ENCODE data around the gene PML. TPM values are rescaled to one million over a fixed set of nuclear protein-coding genes. Genes with fewer than 3 reads are reported as not detected.

The PML gene
- total and polyA plus RNA-seq, 2 experiments from 2014 or later = 15.7 to 29.9 TPM

DNA sequence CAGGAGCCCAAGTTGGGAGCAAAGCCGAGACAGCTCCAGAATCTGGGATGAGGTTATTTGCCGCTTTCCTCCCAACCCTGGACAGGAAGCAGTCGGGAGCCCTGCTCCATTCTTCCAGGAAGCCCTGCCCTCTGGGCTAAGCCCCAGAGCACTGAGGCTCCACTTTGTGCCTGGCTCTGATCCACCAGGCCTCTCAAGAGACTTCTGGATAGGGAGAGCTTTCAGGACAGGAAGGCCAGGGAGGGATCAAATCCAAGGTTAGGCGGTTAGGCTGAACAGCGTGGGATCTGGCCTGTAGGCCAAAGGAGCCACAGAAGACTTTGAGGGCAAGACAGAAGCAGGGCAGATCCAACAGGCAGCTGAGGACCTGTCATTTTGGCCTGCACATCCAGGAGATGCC lies 3.3 kb upstream of the PML start:
- Histone ChIP-seq H4K20me1 (ENCODE audit: insufficient read depth, poor library complexity, severe bottlenecking) (no peaks in the 10 kb centered on the region), H3K79me2 (peaks cover 16% of the 10 kb centered on the region), H3K4me3 (peak overlapping the region; percentile 95), H2AFZ (peak overlapping the region; percentile 72), H3K27ac (peak overlapping the region; percentile 72), H3K36me3 (replicated peaks; ENCODE audit: insufficient read depth, low read depth) (no peaks in the 10 kb centered on the region), H3K4me2 (peak overlapping the region; percentile 94), H3K9me3 (ENCODE audit: low read depth) (no peaks in the 10 kb centered on the region), H3K27me3 (no peaks in the 10 kb centered on the region), H3K9me2 (replicated peaks; ENCODE audit: insufficient read depth) (no peaks in the 10 kb centered on the region), H3K4me1 (ENCODE audit: insufficient read depth) (peaks cover 4% of the 10 kb centered on the region)
- TF ChIP-seq EZH2 (IDR thresholded peaks at IDR 0.05; ENCODE audit: borderline replicate concordance) (no peak), EZH2phosphoT487 (IDR thresholded peaks at IDR 0.05; ENCODE audit: low read depth, severe bottlenecking, unreplicated experiment) (no peak)
- WGBS (ENCODE audit: low lambda C conversion rate, missing lambda C conversion rate) = 73% methylated on average over 5 of the region's 5 CpGs
- peak; percentile 44 for DNase-seq (ENCODE audit: low spot score)

DNA sequence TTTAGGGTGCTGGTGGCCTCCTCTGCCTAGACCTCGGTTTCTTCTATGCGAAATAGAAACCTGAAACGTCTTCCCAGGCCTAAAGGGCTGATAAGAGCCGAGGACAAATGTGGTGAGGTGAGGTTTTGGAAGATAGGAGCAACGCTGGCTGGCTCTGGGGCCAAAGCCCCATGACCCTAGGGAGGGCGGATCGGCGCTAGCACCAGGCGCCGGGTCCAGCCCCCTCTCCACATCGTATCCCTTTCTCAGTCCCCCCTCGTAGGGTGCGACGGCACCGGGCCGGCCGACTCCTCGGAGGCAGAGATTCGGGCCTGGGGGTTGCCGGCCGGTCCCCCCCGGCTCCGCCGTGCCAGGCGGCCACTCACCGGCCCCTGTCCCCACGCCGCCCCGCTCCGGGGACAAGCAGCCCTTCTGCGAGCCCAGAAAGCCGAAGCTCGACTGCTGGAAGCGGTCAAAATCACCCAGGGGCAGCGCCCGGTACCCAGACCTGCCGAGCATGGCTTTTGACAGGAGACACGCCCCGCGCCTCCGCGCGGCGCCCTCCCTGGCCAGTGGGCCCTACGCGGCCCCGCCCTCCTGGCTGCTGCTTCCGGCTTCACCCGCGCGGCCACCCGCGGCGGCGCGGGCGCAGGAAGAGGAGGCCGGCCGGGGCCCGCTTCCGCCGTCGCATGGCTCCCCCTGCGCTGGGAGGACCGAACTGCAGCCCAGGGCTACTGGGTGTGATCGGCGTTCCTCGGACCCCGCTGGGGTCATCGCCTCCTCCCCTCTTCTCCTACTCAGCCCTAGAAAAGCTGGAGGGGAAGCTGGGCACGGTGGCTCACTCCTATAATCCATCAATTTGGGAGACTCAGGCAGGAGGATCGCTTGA lies 2.6 kb upstream of the PML start, which contains the start of gene STOML1:
Gene STOML1 (minus strand): TSS at position 570 of the 868 bp plus-strand sequence. CDS start 72 bp downstream, at position 498.
- DNase-seq (ENCODE audit: low spot score) = peak; percentile 97

DNA sequence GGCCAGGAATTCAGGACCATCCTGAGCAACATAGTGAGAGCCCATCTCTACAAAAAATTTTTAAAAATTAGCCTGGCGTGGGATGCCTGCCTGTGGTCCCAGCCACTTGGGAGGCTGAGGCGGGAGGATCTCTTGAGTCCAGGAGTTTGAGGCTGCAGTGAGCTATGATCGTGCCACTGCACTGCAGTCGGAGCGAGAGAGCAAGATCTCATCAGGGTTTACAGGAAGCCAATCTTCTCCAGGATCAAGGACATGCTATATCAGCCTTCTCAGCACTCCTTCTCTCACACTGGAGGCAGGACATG lies 2.0 kb upstream of the PML start:
- H3K36me3 ChIP-seq (replicated peaks; ENCODE audit: insufficient read depth, low read depth) = no peaks in the 10 kb centered on the region
- peak overlapping the region; percentile 45 for H3K27ac ChIP-seq
- no peak for TF ChIP-seq EZH2phosphoT487 (IDR thresholded peaks at IDR 0.05; ENCODE audit: low read depth, severe bottlenecking, unreplicated experiment)
- no peak for TF ChIP-seq EZH2 (IDR thresholded peaks at IDR 0.05; ENCODE audit: borderline replicate concordance)
- TF ChIP-seq, protein P1, sequence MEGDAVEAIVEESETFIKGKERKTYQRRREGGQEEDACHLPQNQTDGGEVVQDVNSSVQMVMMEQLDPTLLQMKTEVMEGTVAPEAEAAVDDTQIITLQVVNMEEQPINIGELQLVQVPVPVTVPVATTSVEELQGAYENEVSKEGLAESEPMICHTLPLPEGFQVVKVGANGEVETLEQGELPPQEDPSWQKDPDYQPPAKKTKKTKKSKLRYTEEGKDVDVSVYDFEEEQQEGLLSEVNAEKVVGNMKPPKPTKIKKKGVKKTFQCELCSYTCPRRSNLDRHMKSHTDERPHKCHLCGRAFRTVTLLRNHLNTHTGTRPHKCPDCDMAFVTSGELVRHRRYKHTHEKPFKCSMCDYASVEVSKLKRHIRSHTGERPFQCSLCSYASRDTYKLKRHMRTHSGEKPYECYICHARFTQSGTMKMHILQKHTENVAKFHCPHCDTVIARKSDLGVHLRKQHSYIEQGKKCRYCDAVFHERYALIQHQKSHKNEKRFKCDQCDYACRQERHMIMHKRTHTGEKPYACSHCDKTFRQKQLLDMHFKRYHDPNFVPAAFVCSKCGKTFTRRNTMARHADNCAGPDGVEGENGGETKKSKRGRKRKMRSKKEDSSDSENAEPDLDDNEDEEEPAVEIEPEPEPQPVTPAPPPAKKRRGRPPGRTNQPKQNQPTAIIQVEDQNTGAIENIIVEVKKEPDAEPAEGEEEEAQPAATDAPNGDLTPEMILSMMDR (IDR thresholded peaks at IDR 0.05; ENCODE audit: poor library complexity) = no peak
- H3K4me1 ChIP-seq (ENCODE audit: insufficient read depth) = peaks cover 4% of the 10 kb centered on the region
- peak overlapping the region; percentile 88 for H2AFZ ChIP-seq
- H3K4me3 ChIP-seq = no peak overlapping the region
- H3K9me2 ChIP-seq (replicated peaks; ENCODE audit: insufficient read depth) = no peaks in the 10 kb centered on the region
- H3K27me3 ChIP-seq = no peaks in the 10 kb centered on the region
- H3K9me3 ChIP-seq (ENCODE audit: low read depth) = no peaks in the 10 kb centered on the region
- H3K4me2 ChIP-seq = peak overlapping the region; percentile 93
- whole genome bisulfite sequencing (ENCODE audit: low lambda C conversion rate, missing lambda C conversion rate) = 87% methylated on average over 5 of the region's 5 CpGs
- H3K79me2 ChIP-seq = peaks cover 29% of the 10 kb centered on the region
- no peak for DNase-seq (ENCODE audit: low spot score)
- H4K20me1 ChIP-seq (ENCODE audit: insufficient read depth, poor library complexity, severe bottlenecking) = no peaks in the 10 kb centered on the region

More for the DNA sequence above, 2.6 kb upstream of the PML start, which contains the start of gene STOML1:
- Histone ChIP-seq H3K79me2 (peaks cover 23% of the 10 kb centered on the region), H3K27ac (peak within 1 kb of the TSS; percentile 72), H2AFZ (peak within 1 kb of the TSS; percentile 88), H3K4me1 (ENCODE audit: insufficient read depth) (peaks cover 4% of the 10 kb centered on the region), H3K9me3 (ENCODE audit: low read depth) (no peaks in the 10 kb centered on the region), H3K36me3 (replicated peaks; ENCODE audit: insufficient read depth, low read depth) (no peaks in the 10 kb centered on the region), H3K4me3 (peak within 1 kb of the TSS; percentile 95), H3K27me3 (no peaks in the 10 kb centered on the region), H3K9me2 (replicated peaks; ENCODE audit: insufficient read depth) (no peaks in the 10 kb centered on the region), H4K20me1 (ENCODE audit: insufficient read depth, poor library complexity, severe bottlenecking) (no peaks in the 10 kb centered on the region), H3K4me2 (peak within 1 kb of the TSS; percentile 94)
- WGBS (ENCODE audit: low lambda C conversion rate, missing lambda C conversion rate) = 4% methylated on average over 44 of the region's 72 CpGs
- TF ChIP-seq, protein P1 (IDR thresholded peaks at IDR 0.05; ENCODE audit: poor library complexity) = peak; percentile 91
- TF ChIP-seq EZH2 (IDR thresholded peaks at IDR 0.05; ENCODE audit: borderline replicate concordance) = no peak

All from hepatocyte (in vitro differentiated cells).